GM12878 (cell line): ENCODE data around the gene NRSN2. TPM values are rescaled to one million over a fixed set of nuclear protein-coding genes. Genes with fewer than 3 reads are reported as not detected.

Source experiments
- ATF3 ChIP-seq: IDR thresholded peaks from 2 replicates; pipeline ENCODE4 v1.6.1; 2011; ENCODE audit warnings: low read depth, mild to moderate bottlenecking, low read length, moderate library complexity, borderline replicate concordance; ENCODE audit errors: extremely low read depth
- BCL3 ChIP-seq: IDR thresholded peaks from 2 replicates; pipeline ENCODE4 v1.6.1; 2011; ENCODE audit warnings: borderline replicate concordance, low read depth, mild to moderate bottlenecking, moderate library complexity, low read length; ENCODE audit not compliant: insufficient read depth, poor library complexity, severe bottlenecking
- BCLAF1 ChIP-seq: fragments of 450-650 bp; IDR thresholded peaks from 2 replicates; pipeline ENCODE4 v1.6.1; 2017; ENCODE audit warnings: antibody characterized with exemption, mild to moderate bottlenecking, moderate library complexity
- CHD2 ChIP-seq: IDR thresholded peaks from 2 replicates; pipeline ENCODE4 v1.6.1; 2011; ENCODE audit warnings: low read depth, low read length, improper control_type of control experiment, borderline replicate concordance
- E4F1 ChIP-seq: fragments of 450-650 bp; IDR thresholded peaks from 2 replicates; pipeline ENCODE4 v1.6.1; 2018; ENCODE audit warnings: borderline replicate concordance, mild to moderate bottlenecking; ENCODE audit not compliant: partially characterized antibody
- ELK1 ChIP-seq: IDR thresholded peaks from 2 replicates; pipeline ENCODE4 v1.6.1; 2012; ENCODE audit warnings: low read depth, low read length, improper control_type of control experiment
- HDGF ChIP-seq: fragments of 450-650 bp; IDR thresholded peaks from 2 replicates; pipeline ENCODE4 v1.6.1; 2016; ENCODE audit warnings: antibody characterized with exemption
- IRF3 ChIP-seq: fragments of 450-650 bp; IDR thresholded peaks from 2 replicates; pipeline ENCODE4 v1.6.1; 2014; ENCODE audit warnings: mild to moderate bottlenecking
- POLR2AphosphoS2 ChIP-seq: IDR thresholded peaks from 2 replicates; pipeline ENCODE4 v1.6.1; 2011; ENCODE audit warnings: low read depth, mild to moderate bottlenecking, low read length, improper control_type of control experiment, moderate library complexity
- YBX1 ChIP-seq: fragments of 450-650 bp; IDR thresholded peaks from 2 replicates; pipeline ENCODE4 v1.6.1; 2016; ENCODE audit warnings: antibody characterized with exemption
- polyA plus RNA-seq, 11 experiments: library from polyadenylated mRNA; depleted of rRNA in 4 of 11; unstranded in 6 of 11; stranded (reverse) in 5 of 11; fragments of >200 nt; fragmentation: Nextera tagmentation in 4 of 11; fragmentation: Illumina TruSeq in 1 of 11; extraction: Ambion mirVana in 4 of 11; extraction: Trizol in 1 of 11; gene quantifications; 1 replicate in 1 of 11; 2 replicates in 10 of 11; pipeline versions ENCODE4 v1.2.1 to v1.2.3, GENCODE V29; 2011 to 2016; ENCODE audit warnings: inconsistent platforms in 2 of 11, missing spikeins in 2 of 11, low read depth in 1 of 11
- total RNA-seq, 4 experiments: library from RNA; depleted of rRNA in 3 of 4; stranded (reverse); fragments of >200 nt in 3 of 4; fragmentation: Illumina TruSeq in 1 of 4; extraction: Trizol in 1 of 4; gene quantifications; 2 replicates each; pipeline versions ENCODE4 v1.2.1 to v1.2.3, GENCODE V29; 2013 to 2021

NRSN2 gene
- total and polyA plus RNA-seq, 10 of the 15 experiments (the other 5 are each of a cell fraction or from before 2014, with no cell fraction given): 6.2 to 32.4 (median 13.0) TPM

- TF ChIP-seq ATF3 (no peak), E4F1 (no peak), BCL3 (no peak), IRF3 (no peak), HDGF (no peak), ELK1 (no peak), BCLAF1 (no peak), YBX1 (no peak), POLR2AphosphoS2 (no peak), CHD2 (no peak)
Measured at GRCh38 chr20:396619-397431, 49.9 kb downstream of the NRSN2 start (continued).
